Testis (tissue), 2 donors: ENCODE data around the gene GPER1.

ENCODE experiments used
- POLR2A ChIP-seq: fragments of 450-650 bp; IDR thresholded peaks from one replicate; pipeline ENCODE4 v1.6.1; 2017; ENCODE audit warnings: antibody characterized with exemption, mild to moderate bottlenecking, moderate library complexity
- TF ChIP-seq, protein P1 (sequence below), 3 experiments: fragments of 450-650 bp in 2 of 3; fragments of 200-600 bp in 1 of 3; sonication (generic) in 1 of 3; IDR thresholded peaks; one replicate each; pipeline ENCODE4 v1.5.1; 2016 to 2019; ENCODE audit warnings: antibody characterized with exemption in 3 of 3, mild to moderate bottlenecking in 2 of 3, moderate library complexity in 1 of 3

DNA sequence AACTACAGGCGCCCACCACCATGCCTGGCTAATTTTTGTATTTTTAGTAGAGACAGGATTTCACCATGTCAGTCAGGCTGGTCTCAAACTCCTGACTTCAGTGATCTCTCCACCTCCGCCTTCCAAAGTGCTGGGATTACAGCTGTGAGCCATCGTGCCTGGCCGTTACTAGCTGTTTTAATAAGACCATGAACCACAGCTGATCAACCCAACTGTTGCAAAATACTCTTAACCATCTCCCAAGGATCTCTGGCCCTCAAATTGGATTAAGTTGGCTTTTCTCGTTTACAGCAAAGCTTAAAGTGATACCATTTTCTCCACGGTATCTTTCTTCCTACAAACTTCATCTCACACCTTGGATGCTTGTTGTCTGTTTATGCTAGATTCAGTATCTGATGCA lies 53.7 kb downstream of the GPER1 start:
- TF ChIP-seq, protein P1, sequence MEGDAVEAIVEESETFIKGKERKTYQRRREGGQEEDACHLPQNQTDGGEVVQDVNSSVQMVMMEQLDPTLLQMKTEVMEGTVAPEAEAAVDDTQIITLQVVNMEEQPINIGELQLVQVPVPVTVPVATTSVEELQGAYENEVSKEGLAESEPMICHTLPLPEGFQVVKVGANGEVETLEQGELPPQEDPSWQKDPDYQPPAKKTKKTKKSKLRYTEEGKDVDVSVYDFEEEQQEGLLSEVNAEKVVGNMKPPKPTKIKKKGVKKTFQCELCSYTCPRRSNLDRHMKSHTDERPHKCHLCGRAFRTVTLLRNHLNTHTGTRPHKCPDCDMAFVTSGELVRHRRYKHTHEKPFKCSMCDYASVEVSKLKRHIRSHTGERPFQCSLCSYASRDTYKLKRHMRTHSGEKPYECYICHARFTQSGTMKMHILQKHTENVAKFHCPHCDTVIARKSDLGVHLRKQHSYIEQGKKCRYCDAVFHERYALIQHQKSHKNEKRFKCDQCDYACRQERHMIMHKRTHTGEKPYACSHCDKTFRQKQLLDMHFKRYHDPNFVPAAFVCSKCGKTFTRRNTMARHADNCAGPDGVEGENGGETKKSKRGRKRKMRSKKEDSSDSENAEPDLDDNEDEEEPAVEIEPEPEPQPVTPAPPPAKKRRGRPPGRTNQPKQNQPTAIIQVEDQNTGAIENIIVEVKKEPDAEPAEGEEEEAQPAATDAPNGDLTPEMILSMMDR (IDR thresholded peaks at IDR 0.05), result no peak
- no peak for TF ChIP-seq POLR2A
